AG09319 (cell line): ENCODE results near the gene WDR17.

Source experiments
- DNase-seq: peaks from one replicate; pipeline ENCODE4 v3.0.0-alpha.2; 2010; ENCODE audit warnings: low read depth; ENCODE audit errors: extremely low read depth
- CTCF ChIP-seq: IDR thresholded peaks from 2 replicates; pipeline ENCODE4 v1.5.1; 2011; ENCODE audit warnings: low read depth, mild to moderate bottlenecking, inconsistent platforms, low read length, moderate library complexity

Gene WDR17

GRCh38 chr4:176052744-176053143 lies 12.9 kb upstream of the WDR17 start:
- no peak for TF ChIP-seq CTCF
- DNase-seq, result no peak

GRCh38 chr4:176053785-176054184 lies 11.9 kb upstream of the WDR17 start:
- DNase-seq, result no peak
- no peak for TF ChIP-seq CTCF

GRCh38 chr4:176054942-176055341 lies 10.7 kb upstream of the WDR17 start:
- DNase-seq, result no peak

GRCh38 chr4:176063718-176064117 lies 1.9 kb upstream of the WDR17 start:
- no peak for TF ChIP-seq CTCF
- DNase-seq, result no peak

More at GRCh38 chr4:176054942-176055341, 10.7 kb upstream of the WDR17 start:
- peak; percentile 14 for TF ChIP-seq CTCF

- TF ChIP-seq CTCF, result no peak
- DNase-seq, result no peak
These were observed 1.1 kb upstream of the WDR17 start for GRCh38 chr4:176064539-176064938.

GRCh38 chr4:176066757-176067156 lies 1.1 kb downstream of the WDR17 start:
- no peak for TF ChIP-seq CTCF
- DNase-seq, result no peak

GRCh38 chr4:176077561-176077960 lies 11.9 kb downstream of the WDR17 start:
- TF ChIP-seq CTCF, result no peak
- no peak for DNase-seq
